Measurements from ENCODE around the gene CNTNAP2.

Gene CNTNAP2

GRCh38 chr7:146417176-146417575 lies 300.6 kb downstream of the CNTNAP2 start:
- DNase-seq (ENCODE audit: low read depth in 2 of 2): no peak

- no peak for DNase-seq (ENCODE audit: low read depth in 2 of 2)
These were observed 306.8 kb downstream of the CNTNAP2 start for GRCh38 chr7:146423446-146423845.

GRCh38 chr7:146424084-146424483 lies 307.5 kb downstream of the CNTNAP2 start:
- DNase-seq (ENCODE audit: low read depth in 2 of 2): no peak

- DNase-seq (ENCODE audit: low read depth in 2 of 2): no peak
These were observed 316.9 kb downstream of the CNTNAP2 start for GRCh38 chr7:146433501-146433900.

- no peak for DNase-seq (ENCODE audit: low read depth in 2 of 2)
These were observed 326.5 kb downstream of the CNTNAP2 start for GRCh38 chr7:146443102-146443501.

- no peak for DNase-seq (ENCODE audit: low read depth in 2 of 2)
These were observed 333.0 kb downstream of the CNTNAP2 start for GRCh38 chr7:146449625-146450024.

- DNase-seq (ENCODE audit: low read depth in 2 of 2): no peak
These were observed 338.6 kb downstream of the CNTNAP2 start for GRCh38 chr7:146455091-146455655.

- no peak for DNase-seq (ENCODE audit: low read depth in 2 of 2)
These were observed 362.4 kb downstream of the CNTNAP2 start for GRCh38 chr7:146479040-146479439.

- DNase-seq (ENCODE audit: low read depth in 2 of 2): no peak
These were observed 369.9 kb downstream of the CNTNAP2 start for GRCh38 chr7:146486519-146486918.

GRCh38 chr7:146492017-146492416 lies 375.4 kb downstream of the CNTNAP2 start:
- DNase-seq (ENCODE audit: low read depth in 2 of 2): no peak

GRCh38 chr7:146494952-146495596 lies 378.5 kb downstream of the CNTNAP2 start:
- DNase-seq (ENCODE audit: low read depth in 2 of 2): no peak

- no peak for DNase-seq (ENCODE audit: low read depth in 2 of 2)
These were observed 380.1 kb downstream of the CNTNAP2 start for GRCh38 chr7:146496657-146497056.

GRCh38 chr7:146499970-146500369 lies 383.4 kb downstream of the CNTNAP2 start:
- DNase-seq (ENCODE audit: low read depth in 2 of 2): no peak

- DNase-seq (ENCODE audit: low read depth in 2 of 2): no peak
These were observed 387.2 kb downstream of the CNTNAP2 start for GRCh38 chr7:146503844-146504243.

GRCh38 chr7:146510088-146510680 lies 393.6 kb downstream of the CNTNAP2 start:
- DNase-seq (ENCODE audit: low read depth in 2 of 2): no peak

GRCh38 chr7:146514304-146514703 lies 397.7 kb downstream of the CNTNAP2 start:
- no peak for DNase-seq (ENCODE audit: low read depth in 2 of 2)

GRCh38 chr7:146528581-146528980 lies 412.0 kb downstream of the CNTNAP2 start:
- no peak for DNase-seq (ENCODE audit: low read depth in 2 of 2)

- DNase-seq (ENCODE audit: low read depth in 2 of 2): no peak
These were observed 423.2 kb downstream of the CNTNAP2 start for GRCh38 chr7:146539836-146540235.

GRCh38 chr7:146542101-146542500 lies 425.5 kb downstream of the CNTNAP2 start:
- DNase-seq (ENCODE audit: low read depth in 2 of 2): no peak

GRCh38 chr7:146544748-146545147 lies 428.1 kb downstream of the CNTNAP2 start:
- DNase-seq (ENCODE audit: low read depth in 2 of 2): no peak

- no peak for DNase-seq (ENCODE audit: low read depth in 2 of 2)
These were observed 432.2 kb downstream of the CNTNAP2 start for GRCh38 chr7:146548816-146549215.

- no peak for DNase-seq (ENCODE audit: low read depth in 2 of 2)
These were observed 438.0 kb downstream of the CNTNAP2 start for GRCh38 chr7:146554556-146554955.

- no peak for DNase-seq (ENCODE audit: low read depth in 2 of 2)
These were observed 441.4 kb downstream of the CNTNAP2 start for GRCh38 chr7:146557971-146558469.

All from stimulated activated CD4-positive, alpha-beta T cell treated with anti-CD3 and anti-CD28 coated beads, Interleukin-4, amount 100 ng/mL, for 48 hours (primary cell).